GM21825 (cell line): ENCODE data around the gene ZSCAN5B.
"Not testable (repeated sequence)": the region's sequence is repeated elsewhere in the genome, so short reads cannot be mapped to it uniquely, and the experiment has no call there.

Experiments used
- ATAC-seq: cut with Tn5 transposase; IDR thresholded peaks from one replicate; pipeline ENCODE4 v1.9.1; 2021; ENCODE audit warnings: mild to moderate bottlenecking, moderate library complexity; ENCODE audit not compliant: unreplicated experiment

The ZSCAN5B gene

GRCh38 chr19:56197646-56198045 is at the start of gene ZSCAN5B:
TSS of gene ZSCAN5B (minus strand) at chr19:56197783. CDS start at chr19:56193052, 4,731 bp downstream.
- not testable (repeated sequence) for ATAC-seq

- not testable (repeated sequence) for ATAC-seq
Measured at GRCh38 chr19:56245764-56246163, 48.2 kb upstream of the ZSCAN5B start.

GRCh38 chr19:56245121-56245740 is 47.6 kb upstream of the ZSCAN5B start:
- ATAC-seq = no peak

GRCh38 chr19:56223481-56223880 is 25.9 kb upstream of the ZSCAN5B start:
- no peak for ATAC-seq

GRCh38 chr19:56222901-56223300 is 25.3 kb upstream of the ZSCAN5B start:
- ATAC-seq = no peak

GRCh38 chr19:56221851-56222250 is 24.3 kb upstream of the ZSCAN5B start:
- no peak for ATAC-seq

- ATAC-seq = not testable (repeated sequence)
Measured at GRCh38 chr19:56221442-56221841, 23.9 kb upstream of the ZSCAN5B start.

GRCh38 chr19:56218961-56219360 is 21.4 kb upstream of the ZSCAN5B start:
- ATAC-seq = no peak

- ATAC-seq = no peak
Measured at GRCh38 chr19:56217039-56217949, 19.7 kb upstream of the ZSCAN5B start.

- no peak for ATAC-seq
Measured at GRCh38 chr19:56211718-56212117, 14.1 kb upstream of the ZSCAN5B start.

GRCh38 chr19:56210036-56210435 is 12.5 kb upstream of the ZSCAN5B start:
- not testable (repeated sequence) for ATAC-seq

GRCh38 chr19:56209091-56209490 is 11.5 kb upstream of the ZSCAN5B start:
- ATAC-seq = no peak

- not testable (repeated sequence) for ATAC-seq
Measured at GRCh38 chr19:56207581-56207980, 10.0 kb upstream of the ZSCAN5B start.

- no peak for ATAC-seq
Measured at GRCh38 chr19:56201973-56202372, 4.4 kb upstream of the ZSCAN5B start, which contains the start of gene ZSCAN5C. TSS of gene ZSCAN5C (plus strand) at chr19:56202273. CDS start at chr19:56205914, 3,641 bp downstream.

GRCh38 chr19:56199687-56200086 is 2.1 kb upstream of the ZSCAN5B start:
- no peak for ATAC-seq

GRCh38 chr19:56193981-56194640 is 3.5 kb downstream of the ZSCAN5B start:
- ATAC-seq = no peak

GRCh38 chr19:56191711-56192110 is 5.9 kb downstream of the ZSCAN5B start:
- no peak for ATAC-seq

- ATAC-seq = no peak
Measured at GRCh38 chr19:56191115-56191514, 6.5 kb downstream of the ZSCAN5B start.

GRCh38 chr19:56189785-56190184 is 7.8 kb downstream of the ZSCAN5B start:
- no peak for ATAC-seq

- ATAC-seq = no peak
Measured at GRCh38 chr19:56177564-56178243, 19.9 kb downstream of the ZSCAN5B start.

GRCh38 chr19:56176881-56177280 is 20.7 kb downstream of the ZSCAN5B start:
- ATAC-seq = no peak
